HEK293 (cell line): Measurements from ENCODE around the gene EIF5A.

Experiments used
- EGR2 ChIP-seq: fragments of 450-650 bp; formaldehyde crosslinking; IDR thresholded peaks from 2 replicates; pipeline ENCODE4 v1.5.1; 2016; ENCODE audit warnings: low read depth, missing biosample characterization, missing genetic modification characterization
- GFI1B ChIP-seq: fragments of 450-650 bp; formaldehyde crosslinking; IDR thresholded peaks from 2 replicates; pipeline ENCODE4 v1.5.1; 2016; ENCODE audit warnings: missing biosample characterization, missing genetic modification characterization
- IKZF3 ChIP-seq: fragments of 450-650 bp; IDR thresholded peaks from 2 replicates; pipeline ENCODE4 v1.5.0; 2018; ENCODE audit warnings: missing biosample characterization, mild to moderate bottlenecking, missing genetic modification characterization, moderate library complexity
- KLF7 ChIP-seq: fragments of 450-650 bp; formaldehyde crosslinking; IDR thresholded peaks from 2 replicates; pipeline ENCODE4 v1.5.1; 2016; ENCODE audit warnings: missing biosample characterization, missing genetic modification characterization, borderline replicate concordance
- MYNN ChIP-seq: fragments of 450-650 bp; formaldehyde crosslinking; IDR thresholded peaks from 2 replicates; pipeline ENCODE4 v1.5.1; 2016; ENCODE audit warnings: missing biosample characterization, missing genetic modification characterization, borderline replicate concordance
- REPIN1 ChIP-seq: fragments of 450-650 bp; formaldehyde crosslinking; IDR thresholded peaks from 2 replicates; pipeline ENCODE4 v1.5.1; 2017; ENCODE audit warnings: missing biosample characterization, missing genetic modification characterization, low read depth
- TRIM28 ChIP-seq: IDR thresholded peaks from 2 replicates; pipeline ENCODE4 v1.6.1; 2011; ENCODE audit warnings: low read length, control low read depth, borderline replicate concordance
- ZFHX2 ChIP-seq: fragments of 450-650 bp; formaldehyde crosslinking; conservative IDR thresholded peaks from 2 replicates; pipeline ENCODE4 v1.5.1; 2016; ENCODE audit warnings: missing biosample characterization, missing genetic modification characterization
- ZFP69B ChIP-seq: fragments of 450-650 bp; formaldehyde crosslinking; IDR thresholded peaks from 2 replicates; pipeline ENCODE4 v1.5.1; 2016; ENCODE audit warnings: missing biosample characterization, missing genetic modification characterization
- ZIC2 ChIP-seq: fragments of 450-650 bp; formaldehyde crosslinking; IDR thresholded peaks from 2 replicates; pipeline ENCODE4 v1.5.1; 2016; ENCODE audit warnings: missing biosample characterization, missing genetic modification characterization
- ZNF146 ChIP-seq: fragments of 450-650 bp; formaldehyde crosslinking; IDR thresholded peaks from 2 replicates; pipeline ENCODE4 v1.5.1; 2016; ENCODE audit warnings: missing biosample characterization, missing genetic modification characterization
- ZNF202 ChIP-seq: fragments of 450-650 bp; formaldehyde crosslinking; IDR thresholded peaks from 2 replicates; pipeline ENCODE4 v1.5.1; 2016; ENCODE audit warnings: missing biosample characterization, missing genetic modification characterization, borderline replicate concordance
- ZNF274 ChIP-seq, 2 experiments: fragments of 200-500 bp in 1 of 2; fragments of 450-650 bp in 1 of 2; sonication (Bioruptor generic) in 1 of 2; formaldehyde crosslinking in 1 of 2; IDR thresholded peaks; 2 replicates each; pipeline versions ENCODE4 v1.5.1 to v1.6.1; 2014 to 2016; ENCODE audit warnings: borderline replicate concordance in 1 of 2, inconsistent platforms in 1 of 2, low read length in 1 of 2, missing biosample characterization in 1 of 2, missing genetic modification characterization in 1 of 2
- ZNF529 ChIP-seq: fragments of 450-650 bp; formaldehyde crosslinking; IDR thresholded peaks from 2 replicates; pipeline ENCODE4 v1.5.1; 2017; ENCODE audit warnings: missing genetic modification characterization, missing biosample characterization; ENCODE audit not compliant: insufficient replicate concordance
- ZNF555 ChIP-seq: fragments of 450-650 bp; formaldehyde crosslinking; conservative IDR thresholded peaks from 2 replicates; pipeline ENCODE4 v1.5.1; 2017; ENCODE audit warnings: missing biosample characterization, mild to moderate bottlenecking, missing genetic modification characterization, inconsistent platforms
- ZNF561 ChIP-seq: fragments of 450-650 bp; IDR thresholded peaks from 2 replicates; pipeline ENCODE4 v1.5.1; 2018; ENCODE audit warnings: missing biosample characterization, missing genetic modification characterization, borderline replicate concordance
- ZNF585B ChIP-seq: fragments of 450-650 bp; formaldehyde crosslinking; IDR thresholded peaks from 2 replicates; pipeline ENCODE4 v1.5.1; 2016; ENCODE audit warnings: missing biosample characterization, missing genetic modification characterization
- ZNF624 ChIP-seq: fragments of 450-650 bp; formaldehyde crosslinking; IDR thresholded peaks from 2 replicates; pipeline ENCODE4 v1.5.1; 2017; ENCODE audit warnings: missing biosample characterization, missing genetic modification characterization
- ZXDB ChIP-seq: fragments of 450-650 bp; formaldehyde crosslinking; IDR thresholded peaks from 2 replicates; pipeline ENCODE4 v1.5.1; 2016; ENCODE audit warnings: missing biosample characterization, missing genetic modification characterization
- TF ChIP-seq, protein P1 (sequence below): fragments of 450-650 bp; formaldehyde crosslinking; IDR thresholded peaks from 2 replicates; pipeline ENCODE4 v1.5.1; 2016; ENCODE audit warnings: missing biosample characterization, missing genetic modification characterization
- TF ChIP-seq, protein P2 (sequence below): fragments of 450-650 bp; formaldehyde crosslinking; IDR thresholded peaks from 2 replicates; pipeline ENCODE4 v1.5.1; 2017; ENCODE audit warnings: missing biosample characterization, missing genetic modification characterization
- TF ChIP-seq, protein P3 (sequence below): fragments of 450-650 bp; formaldehyde crosslinking; IDR thresholded peaks from 2 replicates; pipeline ENCODE4 v1.5.1; 2016; ENCODE audit warnings: missing biosample characterization, missing genetic modification characterization
- TF ChIP-seq, protein P4 (sequence below): fragments of 450-650 bp; formaldehyde crosslinking; IDR thresholded peaks from 2 replicates; pipeline ENCODE4 v1.5.1; 2016; ENCODE audit warnings: missing biosample characterization, missing genetic modification characterization
- TF ChIP-seq, protein P5 (sequence below): fragments of 450-650 bp; formaldehyde crosslinking; IDR thresholded peaks from 2 replicates; pipeline ENCODE4 v1.5.1; 2016; ENCODE audit warnings: missing biosample characterization, missing genetic modification characterization
- TF ChIP-seq, protein P6 (sequence below): fragments of 450-650 bp; formaldehyde crosslinking; IDR thresholded peaks from 2 replicates; pipeline ENCODE4 v1.5.1; 2016; ENCODE audit warnings: missing biosample characterization, missing genetic modification characterization

The EIF5A gene

DNA sequence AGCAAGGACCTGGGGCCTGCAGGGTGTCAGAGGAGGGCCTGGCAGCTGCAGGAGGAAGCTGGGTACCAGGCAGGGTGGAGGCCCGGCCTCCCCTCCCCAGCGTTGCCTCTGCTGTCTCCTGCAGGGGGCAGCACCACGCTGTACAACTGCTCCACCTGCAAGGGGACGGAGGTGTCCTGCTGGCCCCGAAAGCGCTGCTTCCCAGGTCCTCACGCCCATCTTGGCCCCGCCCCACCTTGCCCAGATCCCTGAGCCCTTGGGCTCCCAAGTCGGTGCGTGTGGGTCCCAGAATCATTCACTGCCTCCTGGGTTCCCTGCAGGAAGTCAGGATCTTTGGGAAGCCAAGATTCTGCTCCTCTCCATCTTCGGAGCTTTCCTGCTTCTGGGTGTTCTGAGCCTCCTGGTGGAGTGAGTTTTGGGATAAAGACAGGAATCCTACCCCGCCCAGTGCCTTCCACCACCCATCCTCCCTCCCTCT, 48.7 kb downstream of the EIF5A start (continued):
- TF ChIP-seq, protein P1, sequence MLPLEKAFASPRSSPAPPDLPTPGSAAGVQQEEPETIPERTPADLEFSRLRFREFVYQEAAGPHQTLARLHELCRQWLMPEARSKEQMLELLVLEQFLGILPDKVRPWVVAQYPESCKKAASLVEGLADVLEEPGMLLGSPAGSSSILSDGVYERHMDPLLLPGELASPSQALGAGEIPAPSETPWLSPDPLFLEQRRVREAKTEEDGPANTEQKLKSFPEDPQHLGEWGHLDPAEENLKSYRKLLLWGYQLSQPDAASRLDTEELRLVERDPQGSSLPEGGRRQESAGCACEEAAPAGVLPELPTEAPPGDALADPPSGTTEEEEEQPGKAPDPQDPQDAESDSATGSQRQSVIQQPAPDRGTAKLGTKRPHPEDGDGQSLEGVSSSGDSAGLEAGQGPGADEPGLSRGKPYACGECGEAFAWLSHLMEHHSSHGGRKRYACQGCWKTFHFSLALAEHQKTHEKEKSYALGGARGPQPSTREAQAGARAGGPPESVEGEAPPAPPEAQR, result no peak
- TF ChIP-seq ZFP69B (peak; percentile 63), ZFHX2 (tag by site-specific recombination) (peak; percentile 17; the same call in 1 of the 2 replicates), ZXDB (tag by site-specific recombination) (no peak; the same call in 1 of the 2 replicates), GFI1B (no peak), ZIC2 (tag by site-specific recombination) (peak; percentile 65), IKZF3 (tag by site-specific recombination) (peak; percentile 66), ZNF555 (no peak), TRIM28 (no peak), ZNF274 (IDR thresholded peaks at IDR 0.05; ENCODE audit: low read length) (no peak), ZNF274 (tag by site-specific recombination; IDR thresholded peaks at IDR 0.05; ENCODE audit: borderline replicate concordance) (no peak), ZNF561 (tag by site-specific recombination) (peak; percentile 80; the same call in 1 of the 2 replicates), ZNF202 (tag by site-specific recombination) (no peak), ZNF585B (tag by site-specific recombination) (no peak), EGR2 (tag by site-specific recombination) (no peak), REPIN1 (no peak), ZNF624 (tag by site-specific recombination) (no peak), MYNN (tag by site-specific recombination) (no peak), ZNF529 (tag by site-specific recombination) (no peak), KLF7 (tag by site-specific recombination) (no peak; the same call in 1 of the 2 replicates), ZNF146 (tag by site-specific recombination) (no peak; the same call in 1 of the 2 replicates)
- TF ChIP-seq, protein P2, sequence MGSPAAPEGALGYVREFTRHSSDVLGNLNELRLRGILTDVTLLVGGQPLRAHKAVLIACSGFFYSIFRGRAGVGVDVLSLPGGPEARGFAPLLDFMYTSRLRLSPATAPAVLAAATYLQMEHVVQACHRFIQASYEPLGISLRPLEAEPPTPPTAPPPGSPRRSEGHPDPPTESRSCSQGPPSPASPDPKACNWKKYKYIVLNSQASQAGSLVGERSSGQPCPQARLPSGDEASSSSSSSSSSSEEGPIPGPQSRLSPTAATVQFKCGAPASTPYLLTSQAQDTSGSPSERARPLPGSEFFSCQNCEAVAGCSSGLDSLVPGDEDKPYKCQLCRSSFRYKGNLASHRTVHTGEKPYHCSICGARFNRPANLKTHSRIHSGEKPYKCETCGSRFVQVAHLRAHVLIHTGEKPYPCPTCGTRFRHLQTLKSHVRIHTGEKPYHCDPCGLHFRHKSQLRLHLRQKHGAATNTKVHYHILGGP (tag by site-specific recombination), result no peak
- TF ChIP-seq, protein P3, sequence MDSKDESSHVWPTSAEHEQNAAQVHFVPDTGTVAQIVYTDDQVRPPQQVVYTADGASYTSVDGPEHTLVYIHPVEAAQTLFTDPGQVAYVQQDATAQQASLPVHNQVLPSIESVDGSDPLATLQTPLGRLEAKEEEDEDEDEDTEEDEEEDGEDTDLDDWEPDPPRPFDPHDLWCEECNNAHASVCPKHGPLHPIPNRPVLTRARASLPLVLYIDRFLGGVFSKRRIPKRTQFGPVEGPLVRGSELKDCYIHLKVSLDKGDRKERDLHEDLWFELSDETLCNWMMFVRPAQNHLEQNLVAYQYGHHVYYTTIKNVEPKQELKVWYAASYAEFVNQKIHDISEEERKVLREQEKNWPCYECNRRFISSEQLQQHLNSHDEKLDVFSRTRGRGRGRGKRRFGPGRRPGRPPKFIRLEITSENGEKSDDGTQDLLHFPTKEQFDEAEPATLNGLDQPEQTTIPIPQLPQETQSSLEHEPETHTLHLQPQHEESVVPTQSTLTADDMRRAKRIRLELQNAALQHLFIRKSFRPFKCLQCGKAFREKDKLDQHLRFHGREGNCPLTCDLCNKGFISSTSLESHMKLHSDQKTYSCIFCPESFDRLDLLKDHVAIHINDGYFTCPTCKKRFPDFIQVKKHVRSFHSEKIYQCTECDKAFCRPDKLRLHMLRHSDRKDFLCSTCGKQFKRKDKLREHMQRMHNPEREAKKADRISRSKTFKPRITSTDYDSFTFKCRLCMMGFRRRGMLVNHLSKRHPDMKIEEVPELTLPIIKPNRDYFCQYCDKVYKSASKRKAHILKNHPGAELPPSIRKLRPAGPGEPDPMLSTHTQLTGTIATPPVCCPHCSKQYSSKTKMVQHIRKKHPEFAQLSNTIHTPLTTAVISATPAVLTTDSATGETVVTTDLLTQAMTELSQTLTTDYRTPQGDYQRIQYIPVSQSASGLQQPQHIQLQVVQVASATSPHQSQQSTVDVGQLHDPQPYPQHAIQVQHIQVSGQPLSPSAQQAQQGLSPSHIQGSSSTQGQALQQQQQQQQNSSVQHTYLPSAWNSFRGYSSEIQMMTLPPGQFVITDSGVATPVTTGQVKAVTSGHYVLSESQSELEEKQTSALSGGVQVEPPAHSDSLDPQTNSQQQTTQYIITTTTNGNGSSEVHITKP (tag by site-specific recombination), result peak; percentile 14; the same call in 1 of the 2 replicates
- TF ChIP-seq, protein P4, sequence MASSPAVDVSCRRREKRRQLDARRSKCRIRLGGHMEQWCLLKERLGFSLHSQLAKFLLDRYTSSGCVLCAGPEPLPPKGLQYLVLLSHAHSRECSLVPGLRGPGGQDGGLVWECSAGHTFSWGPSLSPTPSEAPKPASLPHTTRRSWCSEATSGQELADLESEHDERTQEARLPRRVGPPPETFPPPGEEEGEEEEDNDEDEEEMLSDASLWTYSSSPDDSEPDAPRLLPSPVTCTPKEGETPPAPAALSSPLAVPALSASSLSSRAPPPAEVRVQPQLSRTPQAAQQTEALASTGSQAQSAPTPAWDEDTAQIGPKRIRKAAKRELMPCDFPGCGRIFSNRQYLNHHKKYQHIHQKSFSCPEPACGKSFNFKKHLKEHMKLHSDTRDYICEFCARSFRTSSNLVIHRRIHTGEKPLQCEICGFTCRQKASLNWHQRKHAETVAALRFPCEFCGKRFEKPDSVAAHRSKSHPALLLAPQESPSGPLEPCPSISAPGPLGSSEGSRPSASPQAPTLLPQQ (tag by site-specific recombination), result peak; percentile 69; the same call in 1 of the 2 replicates
- TF ChIP-seq, protein P5, sequence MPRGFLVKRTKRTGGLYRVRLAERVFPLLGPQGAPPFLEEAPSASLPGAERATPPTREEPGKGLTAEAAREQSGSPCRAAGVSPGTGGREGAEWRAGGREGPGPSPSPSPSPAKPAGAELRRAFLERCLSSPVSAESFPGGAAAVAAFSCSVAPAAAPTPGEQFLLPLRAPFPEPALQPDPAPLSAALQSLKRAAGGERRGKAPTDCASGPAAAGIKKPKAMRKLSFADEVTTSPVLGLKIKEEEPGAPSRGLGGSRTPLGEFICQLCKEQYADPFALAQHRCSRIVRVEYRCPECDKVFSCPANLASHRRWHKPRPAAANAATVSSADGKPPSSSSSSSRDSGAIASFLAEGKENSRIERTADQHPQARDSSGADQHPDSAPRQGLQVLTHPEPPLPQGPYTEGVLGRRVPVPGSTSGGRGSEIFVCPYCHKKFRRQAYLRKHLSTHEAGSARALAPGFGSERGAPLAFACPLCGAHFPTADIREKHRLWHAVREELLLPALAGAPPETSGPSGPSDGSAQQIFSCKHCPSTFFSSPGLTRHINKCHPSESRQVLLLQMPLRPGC (tag by site-specific recombination), result no peak
- TF ChIP-seq, protein P6, sequence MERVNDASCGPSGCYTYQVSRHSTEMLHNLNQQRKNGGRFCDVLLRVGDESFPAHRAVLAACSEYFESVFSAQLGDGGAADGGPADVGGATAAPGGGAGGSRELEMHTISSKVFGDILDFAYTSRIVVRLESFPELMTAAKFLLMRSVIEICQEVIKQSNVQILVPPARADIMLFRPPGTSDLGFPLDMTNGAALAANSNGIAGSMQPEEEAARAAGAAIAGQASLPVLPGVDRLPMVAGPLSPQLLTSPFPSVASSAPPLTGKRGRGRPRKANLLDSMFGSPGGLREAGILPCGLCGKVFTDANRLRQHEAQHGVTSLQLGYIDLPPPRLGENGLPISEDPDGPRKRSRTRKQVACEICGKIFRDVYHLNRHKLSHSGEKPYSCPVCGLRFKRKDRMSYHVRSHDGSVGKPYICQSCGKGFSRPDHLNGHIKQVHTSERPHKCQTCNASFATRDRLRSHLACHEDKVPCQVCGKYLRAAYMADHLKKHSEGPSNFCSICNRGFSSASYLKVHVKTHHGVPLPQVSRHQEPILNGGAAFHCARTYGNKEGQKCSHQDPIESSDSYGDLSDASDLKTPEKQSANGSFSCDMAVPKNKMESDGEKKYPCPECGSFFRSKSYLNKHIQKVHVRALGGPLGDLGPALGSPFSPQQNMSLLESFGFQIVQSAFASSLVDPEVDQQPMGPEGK (tag by site-specific recombination), result peak; percentile 88
